Panc1 (cell line): Measurements from ENCODE around the gene RAD50.

Experiments used
- CTCF ChIP-seq: fragments of 450-650 bp; IDR thresholded peaks from 2 replicates; pipeline ENCODE4 v1.5.1; 2017; ENCODE audit warnings: mild to moderate bottlenecking
- POLR2AphosphoS5 ChIP-seq: IDR thresholded peaks from 2 replicates; pipeline ENCODE4 v1.6.1; 2012; ENCODE audit warnings: mild to moderate bottlenecking, low read depth, low read length, moderate library complexity
- SIN3A ChIP-seq: IDR thresholded peaks from 2 replicates; pipeline ENCODE4 v1.6.1; 2012; ENCODE audit warnings: low read depth, mild to moderate bottlenecking, low read length, moderate library complexity, borderline replicate concordance; ENCODE audit not compliant: insufficient read depth

GRCh38 chr5:132677682-132678400, 121.1 kb downstream of the RAD50 start:
- no peak for TF ChIP-seq CTCF
- TF ChIP-seq SIN3A: no peak
- TF ChIP-seq POLR2AphosphoS5: no peak
